Natural killer cell (primary cell): ENCODE results near the gene KNTC1. TPM values are rescaled to one million over a fixed set of nuclear protein-coding genes. Genes with fewer than 3 reads are reported as not detected.
"Not testable (repeated sequence)": the region's sequence is repeated elsewhere in the genome, so short reads cannot be mapped to it uniquely, and the experiment has no call there.

Experiments
- ATAC-seq, 3 donors: fragments of 150-1000 bp in 2 of 3; fragments of 200-7000 bp in 1 of 3; cut with Tn5 transposase; 1 replicate in 1 of 3; 2 replicates in 2 of 3; pipeline ENCODE4 v1.10.0; 2021; ENCODE audit warnings: mild to moderate bottlenecking in 2 of 3, moderate library complexity in 2 of 3
- DNase-seq, 2 donors: peaks; one replicate each; pipeline versions ENCODE4 v3.0.0 to v3.0.0-alpha.2; 2013 to 2021; ENCODE audit warnings: mixed read lengths in 1 of 2
- H3K27ac ChIP-seq: one replicate; pipeline ENCODE4 v1.5.1; 2013; ENCODE audit warnings: mild to moderate bottlenecking, low read length
- H3K27me3 ChIP-seq: one replicate; pipeline ENCODE4 v1.6.1; 2013; ENCODE audit warnings: low read length; ENCODE audit not compliant: control insufficient read depth, insufficient read depth
- H3K36me3 ChIP-seq: one replicate; pipeline ENCODE4 v1.6.1; 2013; ENCODE audit warnings: low read length; ENCODE audit not compliant: control insufficient read depth, insufficient read depth
- H3K4me1 ChIP-seq: one replicate; pipeline ENCODE4 v1.6.1; 2013; ENCODE audit warnings: low read length; ENCODE audit not compliant: control insufficient read depth, insufficient read depth
- H3K4me3 ChIP-seq: one replicate; pipeline ENCODE4 v1.5.1; 2013; ENCODE audit warnings: low read length
- H3K9me3 ChIP-seq: one replicate; pipeline ENCODE4 v1.6.1; 2013; ENCODE audit warnings: low read length; ENCODE audit not compliant: control insufficient read depth, insufficient read depth
- H3K27ac Mint-ChIP-seq, 2 donors: one replicate each; pipeline ENCODE4 v1.8.0; 2022; ENCODE audit warnings: mild to moderate bottlenecking in 2 of 2, mixed read lengths in 2 of 2, moderate library complexity in 1 of 2
- H3K27me3 Mint-ChIP-seq, 2 donors: one replicate each; pipeline ENCODE4 v1.8.0; 2022; ENCODE audit warnings: low read depth in 2 of 2, mixed read lengths in 2 of 2
- H3K36me3 Mint-ChIP-seq: one replicate; pipeline ENCODE4 v1.8.0; 2022; ENCODE audit warnings: mixed read lengths
- H3K4me1 Mint-ChIP-seq, 2 donors: one replicate each; pipeline ENCODE4 v1.8.0; 2022; ENCODE audit warnings: mixed read lengths in 2 of 2
- H3K4me3 Mint-ChIP-seq: one replicate; pipeline ENCODE4 v1.8.0; 2022; ENCODE audit warnings: mild to moderate bottlenecking, moderate library complexity, mixed read lengths
- H3K9me3 Mint-ChIP-seq, 2 donors: one replicate each; pipeline ENCODE4 v1.8.0; 2022; ENCODE audit warnings: mixed read lengths in 2 of 2
- CTCF ChIP-seq: fragments of 200-600 bp; IDR thresholded peaks from one replicate; pipeline ENCODE4 v1.8.0; 2022; ENCODE audit warnings: antibody characterized with exemption
- WGBS: methylation state at CpG from one replicate; pipeline ENCODE4 v1.1.7; 2013; ENCODE audit warnings: missing lambda C conversion rate; ENCODE audit not compliant: insufficient coverage; 5-methylcytosine and 5-hydroxymethylcytosine counted together
- intact Hi-C: fragments of 100-400 bp; cut with micrococcal nuclease; formaldehyde crosslinking; loops from one replicate; pipeline ENCODE4 v1.14.2; 2022
- total RNA-seq, 4 donors: library from RNA; stranded (reverse); fragments of 120-200 nt in 1 of 4; gene quantifications; one replicate each; pipeline versions ENCODE4 v1.2.3 to v1.2.4, GENCODE V29; 2013 to 2022

KNTC1 gene
- total RNA-seq, 3 donors from 2014 or later (not counting 1 experiment from before 2014, with no cell fraction given): 31.3 to 33.8 (median 33.2) TPM

DNA sequence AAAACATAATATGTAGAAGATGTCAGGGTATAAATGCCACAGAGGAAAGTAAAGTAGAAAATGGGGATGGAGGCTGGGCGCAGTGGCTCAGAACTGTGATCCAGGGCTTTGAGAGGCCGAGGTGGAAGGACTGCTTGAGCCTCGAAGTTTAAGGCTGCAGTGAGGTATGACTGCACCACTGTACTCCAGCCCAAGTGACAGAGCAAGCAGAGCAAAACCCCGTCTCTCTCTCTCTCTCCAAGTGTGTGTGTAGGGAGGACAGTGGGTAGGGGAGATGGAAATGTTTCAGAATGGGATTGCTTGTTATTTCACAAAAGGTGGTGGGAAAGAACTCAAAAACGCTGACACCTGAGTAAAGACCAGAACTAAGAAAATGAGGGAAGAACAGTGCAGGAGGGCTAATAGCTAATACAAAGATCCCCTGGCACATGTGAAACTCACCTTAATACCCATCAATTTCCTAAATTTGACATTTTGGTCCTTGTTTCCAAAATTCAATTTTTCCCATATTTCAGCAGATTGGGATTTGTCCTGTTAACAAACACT, 20.6 kb upstream of the KNTC1 start:
- intact Hi-C loops: no loop called here
- H3K27me3 Mint-ChIP-seq: no peaks in the 10 kb centered on the region

DNA sequence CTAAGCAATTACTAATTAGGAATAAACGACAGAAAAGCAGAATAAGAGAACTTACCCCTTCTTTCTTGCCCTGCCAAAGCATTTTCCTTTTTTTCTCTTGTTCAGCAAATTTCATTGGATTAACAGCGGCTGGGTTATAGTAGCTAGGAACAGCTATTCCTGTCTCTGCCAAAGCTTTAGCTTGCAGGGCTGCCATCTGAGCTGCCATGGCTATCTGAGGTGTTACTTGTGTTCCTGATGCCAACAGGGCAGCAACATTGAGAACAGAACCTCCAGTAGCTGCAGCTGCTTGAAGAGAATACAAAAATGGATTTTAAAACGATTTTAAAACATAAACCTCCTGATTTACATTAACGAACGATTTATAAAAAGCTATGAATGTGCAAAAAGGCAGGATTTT, 18.9 kb upstream of the KNTC1 start:
- Histone ChIP-seq H3K9me3 (no peaks in the 10 kb centered on the region), H3K36me3 (peaks cover 94% of the 10 kb centered on the region), H3K4me3 (no peak overlapping the region), H3K27ac (no peak overlapping the region), H3K4me1 (no peaks in the 10 kb centered on the region), H3K27me3 (no peaks in the 10 kb centered on the region)
- Mint-ChIP-seq H3K27ac (no peak overlapping the region), H3K4me1 (no peaks in the 10 kb centered on the region), H3K9me3 (no peaks in the 10 kb centered on the region), H3K36me3 (peaks cover 8% of the 10 kb centered on the region), H3K27me3 (no peaks in the 10 kb centered on the region), H3K4me3 (no peak overlapping the region)
- DNase-seq (no peak), ATAC-seq (no peak)
- intact Hi-C loops: no loop called here
- no peak for TF ChIP-seq CTCF
- 100% methylated on average over 5 of the region's 5 CpGs for WGBS

More for the DNA sequence above, 20.6 kb upstream of the KNTC1 start:
- no peak for DNase-seq
- H3K4me1 Mint-ChIP-seq: peaks cover 3 to 5% of the 10 kb centered on the region in 2 donors
- no peak overlapping the region for H3K4me3 Mint-ChIP-seq
- no peak overlapping the region for H3K27ac Mint-ChIP-seq
- H3K9me3 Mint-ChIP-seq: no peaks in the 10 kb centered on the region
- Histone ChIP-seq H3K27ac (no peak overlapping the region), H3K4me1 (peaks cover 2% of the 10 kb centered on the region), H3K27me3 (no peaks in the 10 kb centered on the region), H3K36me3 (peaks cover 81% of the 10 kb centered on the region), H3K4me3 (no peak overlapping the region), H3K9me3 (no peaks in the 10 kb centered on the region)
- no peak for ATAC-seq
- no peak for TF ChIP-seq CTCF
- peaks cover 8% of the 10 kb centered on the region for H3K36me3 Mint-ChIP-seq
- 83% methylated on average over 4 of the region's 5 CpGs for WGBS

GRCh38 chr12:122513028-122513427, 14.0 kb upstream of the KNTC1 start:
- intact Hi-C loops, ATAC-seq, H3K27ac ChIP-seq, H3K27me3 ChIP-seq, H3K4me1 ChIP-seq, H3K9me3 Mint-ChIP-seq, H3K4me3 Mint-ChIP-seq, H3K9me3 ChIP-seq, H3K4me3 ChIP-seq, H3K27me3 Mint-ChIP-seq, DNase-seq: not testable (repeated sequence)
- WGBS: 88% methylated on average over 2 of the region's 3 CpGs
- peak overlapping the region in 1 of 2 donors; percentile 63 for H3K27ac Mint-ChIP-seq
- peaks cover 21% of the 10 kb centered on the region for H3K36me3 Mint-ChIP-seq
- peaks cover 0 to 13% of the 10 kb centered on the region in 2 donors for H3K4me1 Mint-ChIP-seq
- peaks cover 95% of the 10 kb centered on the region for H3K36me3 ChIP-seq

- Histone ChIP-seq H3K9me3 (no peaks in the 10 kb centered on the region), H3K27ac (no peak overlapping the region), H3K4me3 (no peak overlapping the region), H3K36me3 (peaks cover 93% of the 10 kb centered on the region), H3K4me1 (no peaks in the 10 kb centered on the region), H3K27me3 (no peaks in the 10 kb centered on the region)
- no peak for TF ChIP-seq CTCF
- peaks cover 0 to 16% of the 10 kb centered on the region in 2 donors for H3K4me1 Mint-ChIP-seq
- no peaks in the 10 kb centered on the region for H3K9me3 Mint-ChIP-seq
- H3K27me3 Mint-ChIP-seq: no peaks in the 10 kb centered on the region
- intact Hi-C loops: no loop called here
- H3K36me3 Mint-ChIP-seq: peaks cover 22% of the 10 kb centered on the region
- H3K27ac Mint-ChIP-seq: peak overlapping the region in 1 of 2 donors; percentile 63
- no peak overlapping the region for H3K4me3 Mint-ChIP-seq
- WGBS: 100% methylated on average over 4 of the region's 4 CpGs
- DNase-seq (no peak), ATAC-seq (no peak)
Measured at GRCh38 chr12:122513660-122514059, 13.4 kb upstream of the KNTC1 start.
